ENCODE data around the gene KLHL29. TPM values are rescaled to one million over a fixed set of nuclear protein-coding genes. Genes with fewer than 3 reads are reported as not detected.

The KLHL29 gene
- total RNA-seq, 1 experiment from 2014 or later, result 12.2 TPM

- intact Hi-C loops (cut with micrococcal nuclease; ENCODE audit: unreplicated experiment), result no loop called here
- ChIA-PET POLR2A (ENCODE audit: low non-redundant PET) (no interaction called here), CTCF (no interaction called here)
- Histone ChIP-seq H3K27me3 (replicated peaks; ENCODE audit: insufficient read depth, low read depth, low read length, poor library complexity) (no peaks in the 10 kb centered on the region), H3K9me3 (ENCODE audit: low read depth, low read length, poor library complexity, severe bottlenecking) (no peaks in the 10 kb centered on the region), H3K36me3 (ENCODE audit: insufficient read depth, low read length, poor library complexity, severe bottlenecking) (no peaks in the 10 kb centered on the region), H3K4me1 (ENCODE audit: insufficient read depth, low read length, poor library complexity, severe bottlenecking) (peaks cover 12% of the 10 kb centered on the region), H3K27ac (ENCODE audit: low read depth, low read length, poor library complexity, severe bottlenecking) (no peak overlapping the region), H3K4me3 (ENCODE audit: low read depth, low read length, poor library complexity, severe bottlenecking) (no peak overlapping the region)
- TF ChIP-seq CTCF (conservative IDR thresholded peaks at IDR 0.05; ENCODE audit: low read depth, low read length) (no peak), EZH2 (IDR thresholded peaks at IDR 0.05; ENCODE audit: borderline replicate concordance, low read depth, low read length, poor library complexity, severe bottlenecking) (no peak)
- no peak for DNase-seq (ENCODE audit: low spot score)
- BruUV-seq (replicated peaks), result no TSS peak
Measured at GRCh38 chr2:23632831-23633395, 247.9 kb downstream of the KLHL29 start.

- Histone ChIP-seq H3K4me3 (ENCODE audit: low read depth, low read length, poor library complexity, severe bottlenecking) (no peak overlapping the region), H3K27me3 (replicated peaks; ENCODE audit: insufficient read depth, low read depth, low read length, poor library complexity) (no peaks in the 10 kb centered on the region), H3K9me3 (ENCODE audit: low read depth, low read length, poor library complexity, severe bottlenecking) (no peaks in the 10 kb centered on the region), H3K36me3 (ENCODE audit: insufficient read depth, low read length, poor library complexity, severe bottlenecking) (no peaks in the 10 kb centered on the region), H3K27ac (ENCODE audit: low read depth, low read length, poor library complexity, severe bottlenecking) (no peak overlapping the region), H3K4me1 (ENCODE audit: insufficient read depth, low read length, poor library complexity, severe bottlenecking) (peaks cover 12% of the 10 kb centered on the region)
- ChIA-PET POLR2A (ENCODE audit: low non-redundant PET) (interaction anchor here (0.5 kb wide), 1 partner anchor 1401 kb away, joined by 4 read pairs; no protein-coding TSS in a partner anchor), CTCF (no interaction called here)
- no peak for DNase-seq (ENCODE audit: low spot score)
- TF ChIP-seq EZH2 (IDR thresholded peaks at IDR 0.05; ENCODE audit: borderline replicate concordance, low read depth, low read length, poor library complexity, severe bottlenecking) (no peak), CTCF (conservative IDR thresholded peaks at IDR 0.05; ENCODE audit: low read depth, low read length) (no peak)
- intact Hi-C loops (cut with micrococcal nuclease; ENCODE audit: unreplicated experiment), result no loop called here
- no TSS peak for BruUV-seq (replicated peaks)
Measured at GRCh38 chr2:23633966-23634365, 249.0 kb downstream of the KLHL29 start.

GRCh38 chr2:23635442-23636340 lies 250.7 kb downstream of the KLHL29 start:
- POLR2A ChIA-PET (ENCODE audit: low non-redundant PET), result no interaction called here
- H3K9me3 ChIP-seq (ENCODE audit: low read depth, low read length, poor library complexity, severe bottlenecking), result no peaks in the 10 kb centered on the region
- peak; percentile 45 for DNase-seq (ENCODE audit: low spot score)

More at GRCh38 chr2:23635442-23636340, 250.7 kb downstream of the KLHL29 start:
- intact Hi-C loops (cut with micrococcal nuclease; ENCODE audit: unreplicated experiment), result no loop called here
- Histone ChIP-seq H3K27ac (ENCODE audit: low read depth, low read length, poor library complexity, severe bottlenecking) (no peak overlapping the region), H3K4me1 (ENCODE audit: insufficient read depth, low read length, poor library complexity, severe bottlenecking) (peaks cover 12% of the 10 kb centered on the region), H3K4me3 (ENCODE audit: low read depth, low read length, poor library complexity, severe bottlenecking) (no peak overlapping the region), H3K27me3 (replicated peaks; ENCODE audit: insufficient read depth, low read depth, low read length, poor library complexity) (no peaks in the 10 kb centered on the region), H3K36me3 (ENCODE audit: insufficient read depth, low read length, poor library complexity, severe bottlenecking) (no peaks in the 10 kb centered on the region)
- TF ChIP-seq CTCF (conservative IDR thresholded peaks at IDR 0.05; ENCODE audit: low read depth, low read length) (no peak), EZH2 (IDR thresholded peaks at IDR 0.05; ENCODE audit: borderline replicate concordance, low read depth, low read length, poor library complexity, severe bottlenecking) (no peak)
- CTCF ChIA-PET, result interaction anchor here (0.6 kb wide), 1 partner anchor 535 kb away, joined by 4 read pairs; no protein-coding TSS in a partner anchor
- no TSS peak for BruUV-seq (replicated peaks)
